ENCODE results near the gene FOXD4.
"Not testable (repeated sequence)": the region's sequence is repeated elsewhere in the genome, so short reads cannot be mapped to it uniquely, and the experiment has no call there.

Gene FOXD4

DNA sequence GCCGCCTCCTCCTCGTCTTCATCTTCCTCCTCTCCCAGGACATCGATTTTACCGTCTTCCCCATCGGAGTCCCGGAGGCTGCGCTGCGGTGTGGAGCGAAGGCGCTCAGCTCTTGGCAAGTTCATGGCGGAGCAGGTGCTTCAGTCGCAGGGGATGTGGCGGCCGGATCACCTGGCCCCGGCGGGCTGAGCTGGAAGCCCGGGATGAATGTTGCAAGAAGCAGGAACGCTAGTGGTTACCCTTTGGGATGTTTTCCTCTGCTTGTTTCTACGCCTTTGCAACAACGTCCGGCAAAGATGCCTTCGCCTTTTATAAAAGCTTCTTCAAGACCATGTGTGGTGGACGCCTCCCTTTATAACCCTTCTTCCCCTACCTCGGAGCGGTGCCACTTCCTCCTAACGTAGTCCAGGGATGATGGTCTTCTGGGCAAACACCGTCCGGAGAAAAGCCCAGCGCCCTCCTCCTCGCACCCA is at the start of gene FOXD4:
FOXD4 (minus strand) TSS at position 423 of the 473 bp plus-strand sequence; CDS start at position 125, 298 bp downstream.
- DNase-seq (ENCODE audit: low read depth) = not testable (repeated sequence)

- DNase-seq (ENCODE audit: low read depth) = not testable (repeated sequence)
These were observed 41.7 kb upstream of the FOXD4 start for GRCh38 chr9:159871-160270.

DNA sequence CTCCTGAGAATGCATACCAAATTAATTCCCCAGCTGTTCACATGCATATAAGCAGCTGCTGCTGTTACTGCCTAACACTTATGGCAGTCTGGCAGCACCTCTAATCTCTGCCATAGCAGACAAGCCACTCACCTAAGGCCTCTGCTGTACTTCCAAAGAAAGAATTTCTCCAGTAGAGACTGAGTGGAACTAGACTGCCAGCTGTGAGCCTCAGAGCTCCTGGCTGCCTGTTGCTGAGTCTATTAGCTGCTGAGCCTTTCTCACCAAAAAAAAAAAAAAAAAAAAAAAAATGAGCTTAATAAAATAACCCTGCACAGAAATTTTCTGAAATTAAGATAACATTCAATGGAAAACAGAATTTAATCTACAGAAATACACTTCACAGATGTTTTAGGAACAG is 33.0 kb upstream of the FOXD4 start:
- DNase-seq (ENCODE audit: low read depth) = not testable (repeated sequence)

DNA sequence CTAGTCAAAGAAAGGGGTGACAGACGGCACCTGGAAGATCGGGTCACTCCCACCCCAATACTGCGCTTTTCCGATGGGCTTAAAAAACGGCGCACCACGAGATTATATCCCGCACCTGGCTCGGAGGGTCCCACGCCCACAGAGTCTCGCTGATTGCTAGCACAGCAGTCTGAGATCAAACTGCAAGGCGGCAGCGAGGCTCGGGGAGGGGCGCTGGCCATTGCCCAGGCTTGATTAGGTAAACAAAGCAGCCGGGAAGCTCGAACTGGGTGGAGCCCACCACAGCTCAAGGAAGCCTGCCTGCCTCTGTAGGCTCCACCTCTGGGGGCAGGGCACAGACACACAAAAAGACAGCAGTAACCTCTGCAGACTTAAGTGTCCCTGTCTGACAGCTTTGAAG is 21.7 kb upstream of the FOXD4 start:
- DNase-seq (ENCODE audit: low read depth) = not testable (repeated sequence)

- not testable (repeated sequence) for DNase-seq (ENCODE audit: low read depth)
These were observed 848 bp downstream of the FOXD4 start for GRCh38 chr9:117144-117994.

DNA sequence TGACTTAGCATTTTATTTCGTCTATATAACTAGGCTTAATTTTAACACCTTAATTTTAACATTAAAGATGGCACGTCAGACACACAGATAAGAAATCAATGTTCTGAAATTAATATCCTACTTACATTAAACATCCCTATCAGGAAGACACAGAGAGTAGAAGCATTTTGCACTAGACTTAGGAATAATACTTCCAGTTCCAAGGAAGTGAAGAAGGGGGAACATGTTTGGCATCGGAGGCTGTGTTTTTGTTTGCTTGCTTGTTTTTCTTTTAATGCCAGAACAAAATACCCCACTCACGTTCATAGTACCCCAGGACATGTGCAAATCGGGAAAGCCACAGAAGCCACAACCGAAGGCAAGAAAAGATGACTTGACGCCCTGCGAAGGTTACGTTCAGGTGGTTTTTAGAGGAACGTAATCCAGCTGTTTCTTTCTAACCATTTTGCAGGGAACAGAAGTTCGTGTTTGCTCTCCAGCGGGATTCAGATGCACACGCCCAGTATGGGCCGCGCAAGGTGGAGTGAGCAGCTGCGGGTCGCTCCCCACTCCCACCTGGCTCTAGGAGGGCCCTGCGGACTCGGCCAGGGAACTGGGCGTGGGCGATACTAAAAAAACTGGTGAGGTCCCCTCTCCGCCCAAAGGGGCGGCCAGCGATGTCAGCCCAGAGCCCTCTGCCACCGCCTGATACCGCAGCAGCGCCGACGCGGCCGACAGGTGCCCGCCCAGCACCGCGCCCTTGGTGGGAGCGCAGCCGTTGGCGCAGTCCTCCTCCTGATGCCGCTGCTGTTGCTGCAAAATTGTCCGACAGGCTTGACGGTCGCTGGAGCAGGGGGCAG is 1.8 kb downstream of the FOXD4 start:
- DNase-seq (ENCODE audit: low read depth) = not testable (repeated sequence)

DNA sequence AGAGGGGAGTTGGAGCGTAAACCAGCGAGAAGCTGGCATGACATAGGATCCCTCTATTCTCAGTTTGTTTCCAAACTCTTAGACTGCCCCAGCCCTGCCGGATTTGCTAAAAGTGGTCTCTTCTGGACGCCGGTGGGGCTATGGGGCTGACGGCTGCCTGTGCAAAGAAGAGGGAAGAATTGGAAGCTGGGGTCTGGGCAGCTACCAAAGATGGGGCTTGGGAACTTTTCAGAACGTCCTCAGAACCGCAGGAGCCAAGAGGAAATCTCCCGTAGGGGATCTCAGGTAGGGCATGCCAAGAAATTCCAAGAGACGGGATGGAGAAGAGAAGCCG is 3.1 kb downstream of the FOXD4 start:
- DNase-seq (ENCODE audit: low read depth) = not testable (repeated sequence)

DNA sequence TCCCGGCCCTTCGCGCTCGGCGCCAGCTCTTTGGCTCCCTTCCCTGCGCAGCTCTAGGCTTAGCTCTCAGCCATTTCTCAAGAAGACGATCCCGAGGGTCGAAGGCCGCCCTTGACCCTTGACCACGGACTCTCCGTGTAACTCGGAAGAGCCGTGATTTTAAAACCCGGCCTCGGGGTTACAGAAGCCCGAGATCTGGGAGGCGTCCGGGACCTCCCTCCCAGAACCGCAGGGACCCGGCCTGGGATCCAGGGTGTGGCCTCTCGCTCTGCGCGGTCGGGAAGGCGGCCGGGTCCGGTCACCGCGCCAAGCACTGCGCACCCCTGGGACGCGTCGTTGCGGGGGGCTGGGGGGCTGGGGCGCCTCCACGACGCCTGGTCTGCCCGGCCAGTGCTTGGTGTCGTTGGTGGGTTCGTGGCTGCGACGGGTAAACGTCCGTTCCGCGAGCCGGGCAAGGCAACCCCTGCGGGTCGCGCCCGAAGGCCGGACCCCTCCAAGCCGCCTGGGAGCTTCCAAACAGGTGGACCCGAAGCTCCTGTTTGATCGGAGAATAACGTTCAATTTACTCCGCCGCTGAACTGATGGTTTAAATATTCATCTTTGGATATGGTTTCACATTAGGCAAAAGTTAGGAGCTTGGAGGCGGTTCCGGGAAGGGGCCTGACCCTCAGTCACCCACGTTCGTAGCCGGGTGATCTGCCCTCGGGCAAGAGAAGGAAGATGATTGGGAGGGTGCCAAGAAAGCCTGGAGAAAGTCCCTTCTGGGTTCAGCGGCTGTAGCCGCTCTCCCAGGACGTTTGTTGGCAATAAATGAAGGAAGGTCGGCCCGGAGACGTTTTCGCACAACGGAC is 3.7 kb downstream of the FOXD4 start:
- not testable (repeated sequence) for DNase-seq (ENCODE audit: low read depth)

DNA sequence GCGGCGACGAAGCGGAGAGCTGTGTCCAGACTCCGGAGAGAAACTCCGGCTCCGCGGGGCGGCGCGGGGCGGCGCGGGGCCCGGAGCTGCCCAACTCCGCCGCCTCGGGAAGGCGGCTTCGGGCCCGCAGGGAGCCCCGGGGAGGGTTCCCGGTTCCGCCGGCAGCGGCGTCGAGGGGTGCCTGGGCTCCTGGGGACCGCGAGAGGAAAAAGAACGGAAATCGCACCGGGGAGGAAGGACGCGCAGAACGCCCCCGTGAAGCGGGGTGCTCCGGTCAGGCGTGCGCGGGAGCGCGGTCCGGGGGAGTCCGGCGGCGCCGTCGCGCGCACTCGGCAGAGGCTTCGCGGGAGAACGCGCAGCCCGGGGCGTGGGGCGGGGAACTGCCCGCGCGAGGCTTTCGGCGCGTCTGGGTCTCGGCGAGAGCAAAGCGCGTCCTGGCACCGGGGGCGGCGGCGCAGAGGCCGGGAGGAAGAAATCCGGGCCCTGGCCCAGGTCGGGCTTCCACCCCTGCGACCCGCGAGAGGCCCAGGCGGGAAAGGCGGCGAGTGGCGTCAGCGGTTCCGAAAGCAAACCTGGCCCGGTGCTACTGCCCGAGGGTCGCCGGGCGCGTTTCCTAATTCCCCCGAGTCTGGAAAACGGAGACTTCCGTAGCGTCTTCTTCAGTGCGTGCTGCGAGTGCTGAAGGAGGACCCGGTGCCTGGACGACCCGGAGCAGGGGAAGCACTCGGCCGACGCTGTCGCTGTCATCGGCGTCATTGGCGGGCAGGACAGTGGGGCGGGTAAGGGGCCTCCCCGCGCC is 4.5 kb downstream of the FOXD4 start:
- not testable (repeated sequence) for DNase-seq (ENCODE audit: low read depth)

GRCh38 chr9:112589-113467 is 5.4 kb downstream of the FOXD4 start:
- not testable (repeated sequence) for DNase-seq (ENCODE audit: low read depth)

DNA sequence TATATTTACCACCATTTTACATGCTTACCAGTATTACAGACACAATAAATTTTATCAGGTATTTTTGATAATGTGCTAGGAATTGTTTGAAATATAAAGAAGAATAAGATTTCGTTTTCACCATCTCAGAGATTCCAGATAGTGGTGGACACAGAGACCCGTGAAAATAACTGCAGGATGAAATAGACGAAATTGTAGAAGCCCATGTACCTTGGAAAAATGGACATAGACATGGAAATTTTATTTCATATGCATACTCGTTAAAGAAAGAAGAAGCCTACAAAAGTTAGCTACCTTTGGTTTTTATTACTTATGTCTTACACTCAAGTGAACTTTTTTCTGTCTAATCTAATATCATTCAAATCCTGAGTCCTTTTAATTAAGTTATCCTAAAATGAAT is 7.5 kb downstream of the FOXD4 start:
- not testable (repeated sequence) for DNase-seq (ENCODE audit: low read depth)

DNA sequence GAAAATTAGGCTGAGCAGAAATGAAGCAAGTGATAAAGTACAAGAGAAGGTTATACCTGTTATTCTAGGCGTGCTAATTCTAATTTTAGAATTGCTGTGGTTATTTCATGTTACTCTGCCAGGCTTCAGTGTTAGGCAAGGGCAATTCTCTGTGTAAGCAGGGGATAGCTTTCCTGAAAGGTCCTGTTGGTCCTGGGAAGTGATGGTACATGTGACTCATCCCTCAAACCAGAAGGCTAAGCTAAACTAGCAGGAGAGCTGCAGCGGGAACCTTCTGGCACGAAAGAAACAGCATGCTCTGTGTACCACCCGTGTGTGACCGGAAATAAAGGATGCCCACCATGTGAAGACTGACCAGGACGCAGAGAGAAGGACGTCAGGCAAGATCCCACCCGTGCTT is 8.7 kb downstream of the FOXD4 start:
- not testable (repeated sequence) for DNase-seq (ENCODE audit: low read depth)

DNA sequence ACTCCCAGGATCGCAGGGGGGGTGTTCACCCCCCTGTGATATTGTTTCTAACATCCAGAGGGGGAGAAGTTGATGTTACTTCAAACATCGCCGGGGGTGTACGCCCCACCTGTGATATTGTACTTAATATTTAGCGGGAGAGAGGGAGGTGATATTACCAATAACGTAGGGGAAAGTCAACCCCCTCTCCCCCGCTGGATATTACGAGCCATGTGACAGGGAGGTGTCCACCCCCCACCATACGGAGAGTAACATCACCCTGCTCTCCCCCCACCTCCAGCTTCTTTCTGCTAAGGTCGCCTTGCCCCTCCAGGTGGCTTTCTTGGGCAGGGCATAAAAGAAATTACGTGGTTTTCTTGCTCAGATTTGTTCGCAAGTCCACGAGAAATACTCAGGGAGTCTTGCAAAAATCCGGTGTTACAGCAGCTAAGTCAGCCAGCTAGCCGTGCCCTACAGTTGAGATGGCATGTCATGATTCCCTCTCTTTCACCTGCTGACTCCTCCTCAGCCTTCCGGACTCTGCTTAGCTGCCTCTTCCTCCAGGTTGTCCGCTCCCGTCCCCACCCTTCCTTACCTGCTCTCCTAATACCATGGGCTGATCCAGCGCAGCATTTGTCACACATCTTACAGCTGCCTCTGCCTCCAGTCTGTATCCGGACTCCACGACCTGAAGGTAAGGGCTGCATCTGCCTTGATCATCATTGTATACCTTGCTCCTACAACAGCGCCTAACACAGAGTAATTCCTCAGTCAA is 9.3 kb downstream of the FOXD4 start:
- DNase-seq (ENCODE audit: low read depth) = not testable (repeated sequence)

DNA sequence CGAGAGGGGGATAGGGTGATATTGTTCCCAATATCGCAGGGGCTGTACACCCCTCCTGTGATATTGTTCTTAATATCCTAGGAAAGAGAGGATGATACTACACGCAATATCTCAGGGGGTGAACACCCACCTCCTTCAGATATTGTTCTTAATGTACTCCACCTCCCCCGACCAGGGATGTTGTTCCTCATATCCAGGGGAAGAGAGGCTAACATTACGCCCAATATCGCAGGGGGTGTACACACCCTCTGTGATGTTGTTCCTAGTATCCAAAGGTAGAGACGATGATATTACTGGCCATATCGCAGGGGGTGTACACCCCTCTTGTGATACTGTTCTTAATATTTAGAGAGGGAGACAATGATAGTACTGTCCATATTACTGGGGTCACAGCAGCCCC is 12.2 kb downstream of the FOXD4 start:
- DNase-seq (ENCODE audit: low read depth) = not testable (repeated sequence)

DNA sequence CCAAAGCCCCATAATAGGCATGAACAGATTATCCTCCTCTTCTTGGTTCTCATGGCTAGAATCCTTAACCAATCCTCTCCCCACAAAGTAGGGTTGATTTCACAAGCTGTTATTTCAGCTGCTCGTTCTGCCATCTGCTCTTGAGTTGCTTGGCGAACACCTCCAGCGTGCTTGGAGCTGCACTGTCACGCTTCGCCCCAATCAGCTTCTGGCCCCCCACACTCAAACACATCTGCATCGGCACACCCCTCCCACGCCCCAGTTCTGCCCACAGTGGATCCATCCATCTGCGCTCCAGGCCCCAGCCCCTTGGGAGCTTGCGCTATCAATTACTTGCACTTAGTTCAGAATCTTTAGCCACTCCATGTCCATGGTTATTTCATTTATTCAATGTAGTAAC is 17.8 kb downstream of the FOXD4 start:
- not testable (repeated sequence) for DNase-seq (ENCODE audit: low read depth)

- DNase-seq (ENCODE audit: low read depth) = not testable (repeated sequence)
These were observed 18.4 kb downstream of the FOXD4 start for GRCh38 chr9:99867-100266.

GRCh38 chr9:98775-99174 is 19.4 kb downstream of the FOXD4 start:
- not testable (repeated sequence) for DNase-seq (ENCODE audit: low read depth)

DNA sequence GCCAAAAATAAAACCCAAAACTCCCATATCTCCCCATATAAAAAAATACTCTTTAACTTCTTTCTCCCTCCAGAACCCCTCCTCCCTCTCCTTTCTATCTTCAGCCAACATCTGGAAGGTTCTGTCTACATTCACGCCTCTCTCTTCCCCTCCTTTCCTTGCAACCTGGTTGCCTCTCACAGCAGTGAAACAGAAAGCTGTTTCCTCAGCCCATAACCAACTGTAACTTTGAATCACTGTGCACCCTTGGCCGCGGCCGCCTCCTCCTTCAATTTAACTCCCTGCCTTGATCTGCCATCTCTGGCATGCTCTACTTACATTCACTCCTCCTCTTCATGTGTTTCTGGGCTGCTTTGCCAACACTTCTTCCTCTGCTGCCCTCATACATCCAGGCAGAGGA is 23.2 kb downstream of the FOXD4 start:
- not testable (repeated sequence) for DNase-seq (ENCODE audit: low read depth)

- not testable (repeated sequence) for DNase-seq (ENCODE audit: low read depth)
These were observed 23.9 kb downstream of the FOXD4 start for GRCh38 chr9:94323-94722.

All from stromal cell of bone marrow (primary cell).